WI38 (cell line): Measurements from ENCODE around the gene LYPD6B.

Source experiments
- H3K4me3 ChIP-seq: 2 replicates; pipeline ENCODE4 v1.5.1; 2011; ENCODE audit warnings: low read depth, mild to moderate bottlenecking, control low read depth, low read length
- CTCF ChIP-seq: IDR thresholded peaks from 2 replicates; pipeline ENCODE4 v1.5.1; 2012; ENCODE audit warnings: low read depth, mild to moderate bottlenecking, control low read depth, low read length

LYPD6B gene

GRCh38 chr2:149038442-149039212 is at the start of gene LYPD6B:
TSS of gene LYPD6B (plus strand) at chr2:149038699. CDS start at chr2:149130949, 92,250 bp downstream.
- TF ChIP-seq CTCF, result no peak
- no peak within 1 kb of the TSS for H3K4me3 ChIP-seq

- TF ChIP-seq CTCF, result peak; percentile 52
- H3K4me3 ChIP-seq, result no peak overlapping the region
Measured at GRCh38 chr2:148989882-148990493, 48.5 kb upstream of the LYPD6B start.

GRCh38 chr2:148990968-148991367 is 47.5 kb upstream of the LYPD6B start:
- no peak for TF ChIP-seq CTCF
- no peak overlapping the region for H3K4me3 ChIP-seq

GRCh38 chr2:148992448-148992847 is 46.1 kb upstream of the LYPD6B start:
- no peak for TF ChIP-seq CTCF
- no peak overlapping the region for H3K4me3 ChIP-seq

- H3K4me3 ChIP-seq, result no peak overlapping the region
- TF ChIP-seq CTCF, result no peak
Measured at GRCh38 chr2:148993351-148993750, 45.1 kb upstream of the LYPD6B start.

- TF ChIP-seq CTCF, result no peak
Measured at GRCh38 chr2:148994341-148994740, 44.2 kb upstream of the LYPD6B start.

GRCh38 chr2:148996805-148997204 is 41.7 kb upstream of the LYPD6B start:
- no peak for TF ChIP-seq CTCF
- no peak overlapping the region for H3K4me3 ChIP-seq

More at GRCh38 chr2:148994341-148994740, 44.2 kb upstream of the LYPD6B start:
- no peak overlapping the region for H3K4me3 ChIP-seq
